GM19238 (cell line): ENCODE results near the gene KRTAP4-1.
"Not testable (repeated sequence)": the region's sequence is repeated elsewhere in the genome, so short reads cannot be mapped to it uniquely, and the experiment has no call there.

Source experiments
- DNase-seq: peaks from one replicate; pipeline ENCODE4 v3.0.0; 2011; ENCODE audit warnings: low spot score; ENCODE audit not compliant: insufficient read length

KRTAP4-1 gene

DNA sequence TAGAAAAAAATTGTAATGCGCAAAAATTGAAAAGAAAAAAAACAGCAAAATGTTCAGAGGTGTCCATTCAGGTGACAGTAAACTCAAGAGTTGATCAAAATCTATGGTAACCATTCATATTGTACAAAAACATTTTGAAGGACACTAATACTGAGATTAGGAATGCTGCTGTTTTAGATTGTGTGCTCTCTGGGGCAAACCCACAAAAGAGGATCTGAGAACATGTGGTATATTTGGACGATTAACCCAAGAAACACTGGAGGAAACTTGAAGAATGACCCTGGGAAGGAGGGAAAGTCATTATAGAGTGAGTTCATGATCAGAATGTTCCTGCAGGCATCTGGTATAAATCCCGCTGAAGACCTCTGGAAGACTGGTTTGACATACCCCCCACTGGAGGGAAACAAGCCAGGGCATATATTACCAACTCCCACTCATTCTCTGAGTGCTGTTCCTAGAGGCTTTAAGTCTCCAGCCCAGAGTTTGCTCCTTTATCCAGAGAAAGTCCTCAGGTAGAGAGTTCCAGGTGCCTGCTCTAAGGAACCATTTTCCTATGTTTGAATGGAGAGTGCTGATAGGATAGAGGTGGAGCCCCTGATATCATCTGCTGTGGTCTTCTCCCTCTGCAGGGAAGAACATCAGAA is 7.8 kb downstream of the KRTAP4-1 start:
- no peak for DNase-seq

DNA sequence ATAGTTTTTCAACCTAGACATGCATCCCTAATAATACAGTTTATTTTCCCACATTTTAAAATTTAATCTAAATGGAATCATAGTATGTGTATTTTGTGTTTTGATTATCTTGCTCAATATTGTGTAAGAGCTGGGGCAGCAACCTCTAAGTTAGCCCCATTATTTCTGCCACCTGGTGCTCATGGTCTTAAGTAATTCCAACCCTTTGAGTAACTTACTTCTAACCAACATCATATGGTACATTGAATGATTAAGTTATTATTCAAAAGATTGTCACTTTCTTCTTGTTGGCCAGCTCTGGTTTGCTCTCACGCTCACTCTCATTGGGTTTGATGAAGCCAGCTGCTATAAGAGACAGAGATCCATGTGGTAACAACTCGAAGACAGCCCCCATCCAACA is 12.8 kb downstream of the KRTAP4-1 start:
- DNase-seq: no peak

GRCh38 chr17:41168121-41168520 is 16.6 kb downstream of the KRTAP4-1 start, which contains the start of gene KRTAP4-3:
TSS of gene KRTAP4-3 (minus strand) at chr17:41168221. CDS start at chr17:41168172, 49 bp downstream.
- DNase-seq: no peak

DNA sequence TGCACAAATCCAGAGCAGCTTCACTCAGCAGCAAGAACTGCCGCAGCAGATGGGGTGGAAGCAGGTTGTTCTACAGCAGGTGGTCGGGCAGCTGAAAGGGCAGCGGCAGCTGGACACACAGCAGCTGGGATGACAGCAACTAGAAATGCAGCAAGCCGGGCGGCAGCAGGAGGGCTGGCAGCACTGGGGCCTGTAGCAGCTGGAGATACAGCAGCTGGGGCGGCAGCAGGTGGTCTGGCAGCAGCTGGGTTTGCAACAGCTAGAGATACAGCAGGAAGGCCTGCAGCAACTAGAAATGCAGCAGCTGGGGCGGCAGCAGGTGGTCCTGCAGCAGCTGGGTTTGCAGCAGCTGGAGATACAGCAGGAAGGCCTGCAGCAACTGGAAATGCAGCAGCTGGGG is 17.1 kb downstream of the KRTAP4-1 start:
- no peak for DNase-seq

GRCh38 chr17:41163828-41164227 is 20.9 kb downstream of the KRTAP4-1 start:
- no peak for DNase-seq

DNA sequence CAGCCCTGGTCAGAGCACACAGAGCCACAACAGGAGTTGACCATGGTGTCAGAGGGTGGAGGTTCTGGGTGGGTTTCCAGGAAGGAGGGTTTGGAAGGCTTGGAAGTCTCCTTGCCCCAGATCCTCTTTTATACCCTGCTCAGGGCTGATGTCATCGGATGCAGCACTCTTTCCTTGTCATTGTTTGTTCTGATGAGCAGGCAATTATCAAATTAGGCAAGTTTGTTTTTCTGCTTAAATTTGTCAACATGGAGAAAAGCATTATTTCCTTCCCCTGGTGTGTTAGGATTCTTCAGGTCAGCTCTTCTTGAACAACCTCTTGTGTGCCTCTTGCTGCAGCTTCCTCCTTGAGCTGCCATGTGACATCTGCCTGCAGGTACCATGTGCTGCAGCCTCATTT is 24.1 kb downstream of the KRTAP4-1 start, which contains the start of gene KRTAP4-4:
Gene KRTAP4-4 (minus strand): TSS at position 101 of the 400 bp plus-strand sequence. CDS start 57 bp downstream, at position 44.
- no peak for DNase-seq

GRCh38 chr17:41160190-41160589 is 24.5 kb downstream of the KRTAP4-1 start:
- not testable (repeated sequence) for DNase-seq

DNA sequence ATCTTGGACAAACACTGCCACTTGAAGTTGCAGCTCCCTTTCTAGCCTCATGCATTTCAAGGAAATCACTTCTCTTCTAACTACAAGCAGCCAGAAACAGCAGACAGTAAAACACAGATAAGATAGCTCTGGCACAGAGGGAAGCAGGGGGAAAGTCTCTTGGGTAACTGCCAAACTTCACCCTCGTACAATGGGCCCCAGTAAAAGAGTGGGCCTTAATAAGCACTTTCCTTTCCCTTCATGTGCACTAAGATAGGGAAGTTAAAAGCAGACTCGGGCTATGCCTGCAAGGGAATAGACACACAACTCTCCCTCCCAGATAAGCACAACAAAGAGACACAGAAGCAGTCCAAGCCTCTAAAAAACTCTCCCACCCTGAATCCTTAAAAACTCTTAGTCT is 30.9 kb downstream of the KRTAP4-1 start:
- DNase-seq: no peak

GRCh38 chr17:41151525-41151924 is 33.2 kb downstream of the KRTAP4-1 start:
- no peak for DNase-seq

- DNase-seq: no peak
Measured at GRCh38 chr17:41150026-41150425, 34.7 kb downstream of the KRTAP4-1 start.

- DNase-seq: no peak
Measured at GRCh38 chr17:41149652-41149985, 35.1 kb downstream of the KRTAP4-1 start, which contains the start of gene KRTAP4-5. TSS of gene KRTAP4-5 (minus strand) at chr17:41149825. CDS start at chr17:41149767, 58 bp downstream.

DNA sequence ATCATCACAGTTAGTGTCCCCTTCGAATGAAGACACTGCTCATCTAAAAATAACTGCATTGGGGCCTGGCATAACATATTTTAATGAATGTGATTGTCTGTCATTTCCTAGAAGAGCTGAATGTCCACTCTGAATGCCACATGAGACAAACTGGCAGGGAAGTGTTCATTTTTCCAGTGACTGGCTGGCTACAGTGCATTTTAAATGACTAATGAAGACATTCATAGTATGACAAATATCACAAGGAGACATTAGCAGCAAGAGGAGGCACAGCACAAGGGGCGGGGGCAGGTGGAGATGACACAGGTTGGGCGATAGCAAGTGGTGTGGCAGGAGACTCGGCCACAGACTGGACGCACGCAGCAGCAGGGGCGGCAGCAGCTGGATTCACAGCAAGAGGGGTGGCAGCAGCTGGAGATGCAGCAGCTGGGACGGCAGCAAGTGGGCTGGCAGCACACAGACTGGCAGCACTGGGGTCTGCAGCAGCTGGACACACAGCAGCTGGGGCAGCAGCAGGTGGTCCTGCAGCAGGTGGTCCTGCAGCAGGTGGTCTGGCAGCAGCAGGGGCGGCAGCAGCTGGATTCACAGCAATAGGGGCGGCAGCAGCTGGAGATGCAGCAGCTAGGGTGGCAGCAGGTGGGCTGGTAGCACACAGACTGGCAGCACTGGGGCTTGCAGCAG is 35.6 kb downstream of the KRTAP4-1 start:
- DNase-seq: not testable (repeated sequence)

GRCh38 chr17:41147531-41148204 is 37.0 kb downstream of the KRTAP4-1 start:
- DNase-seq: no peak

DNA sequence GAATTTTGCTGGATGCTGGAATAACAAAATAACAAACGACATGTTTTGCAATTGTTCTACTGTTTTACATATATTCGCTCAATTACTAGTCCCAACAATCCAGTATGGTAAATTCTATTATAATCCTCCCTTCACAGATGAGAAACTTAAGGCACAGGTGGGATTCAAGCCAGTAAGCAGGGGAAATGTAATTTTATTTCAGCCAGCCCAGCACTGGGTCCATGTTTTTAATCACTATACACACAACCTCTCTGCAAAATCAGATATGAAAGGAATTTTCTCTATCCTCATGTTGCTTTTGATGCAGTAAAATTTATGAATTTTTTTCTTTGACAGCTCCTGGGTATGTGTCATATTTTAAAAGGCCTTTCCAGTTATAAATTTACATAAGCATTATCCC is 39.5 kb downstream of the KRTAP4-1 start:
- DNase-seq: no peak

DNA sequence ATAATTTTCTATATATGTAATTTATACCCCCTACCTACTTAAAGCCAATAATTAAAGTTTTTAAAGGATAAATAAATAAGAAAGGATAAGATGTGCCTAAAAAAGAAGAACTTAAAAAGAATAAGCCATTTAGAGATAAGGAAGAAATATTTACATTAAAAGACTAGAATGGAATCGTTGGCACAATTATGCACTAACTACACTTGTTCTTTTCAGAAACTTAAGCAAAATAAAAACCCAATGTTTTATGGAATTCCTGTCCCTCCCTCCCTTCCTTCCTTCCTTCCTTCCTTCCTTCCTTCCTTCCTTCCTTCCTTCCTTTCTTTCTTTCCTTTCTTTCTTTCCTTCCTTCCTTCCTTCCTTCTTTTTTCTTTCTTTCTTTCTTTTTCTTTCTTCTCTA is 39.9 kb downstream of the KRTAP4-1 start:
- no peak for DNase-seq

GRCh38 chr17:41141361-41141760 is 43.4 kb downstream of the KRTAP4-1 start:
- no peak for DNase-seq

- no peak for DNase-seq
Measured at GRCh38 chr17:41140360-41141131, 44.2 kb downstream of the KRTAP4-1 start, which contains the start of gene KRTAP4-6. TSS of gene KRTAP4-6 (minus strand) at chr17:41140544. CDS start at chr17:41140487, 57 bp downstream.

GRCh38 chr17:41139865-41140264 is 44.8 kb downstream of the KRTAP4-1 start:
- not testable (repeated sequence) for DNase-seq
